LNCaP clone FGC (cell line): ENCODE data around the gene PGGT1B.
"Not testable (repeated sequence)": the region's sequence is repeated elsewhere in the genome, so short reads cannot be mapped to it uniquely, and the experiment has no call there.

Source experiments
- DNase-seq: peaks from one replicate; pipeline ENCODE4 v3.0.0-alpha.2; 2011; ENCODE audit warnings: low read depth
- H3K4me3 ChIP-seq: 2 replicates; pipeline ENCODE4 v1.5.1; 2011; ENCODE audit warnings: mild to moderate bottlenecking, low read depth, low read length, control low read depth
- CTCF ChIP-seq: IDR thresholded peaks from 2 replicates; pipeline ENCODE4 v1.5.1; 2012; ENCODE audit warnings: mild to moderate bottlenecking; ENCODE audit not compliant: control insufficient read depth, insufficient read depth; ENCODE audit errors: extremely low read depth

The PGGT1B gene

GRCh38 chr5:115262011-115262320 is 711 bp downstream of the PGGT1B start:
- no peak for TF ChIP-seq CTCF
- H3K4me3 ChIP-seq: peak overlapping the region; percentile 79
- DNase-seq: no peak

- TF ChIP-seq CTCF: no peak
- no peak overlapping the region for H3K4me3 ChIP-seq
- DNase-seq: no peak
Measured at GRCh38 chr5:115260248-115260647, 2.4 kb downstream of the PGGT1B start.

- no peak for DNase-seq
- H3K4me3 ChIP-seq: no peak overlapping the region
- no peak for TF ChIP-seq CTCF
Measured at GRCh38 chr5:115257981-115258380, 4.7 kb downstream of the PGGT1B start.

GRCh38 chr5:115249379-115249778 is 13.3 kb downstream of the PGGT1B start:
- H3K4me3 ChIP-seq, DNase-seq: not testable (repeated sequence)

- peak; percentile 68 for TF ChIP-seq CTCF
- no peak for DNase-seq
- no peak overlapping the region for H3K4me3 ChIP-seq
Measured at GRCh38 chr5:115246361-115246991, 16.2 kb downstream of the PGGT1B start.

GRCh38 chr5:115243412-115243811 is 19.3 kb downstream of the PGGT1B start:
- H3K4me3 ChIP-seq: no peak overlapping the region
- no peak for DNase-seq
- no peak for TF ChIP-seq CTCF

- no peak for DNase-seq
Measured at GRCh38 chr5:115241881-115242642, 20.6 kb downstream of the PGGT1B start.

More at GRCh38 chr5:115241881-115242642, 20.6 kb downstream of the PGGT1B start:
- no peak for TF ChIP-seq CTCF
- no peak overlapping the region for H3K4me3 ChIP-seq
